ENCODE results near the gene TM9SF2. TPM values are rescaled to one million over a fixed set of nuclear protein-coding genes. Genes with fewer than 3 reads are reported as not detected.

Gene TM9SF2
- total RNA-seq, 1 donor, result 160 TPM

DNA sequence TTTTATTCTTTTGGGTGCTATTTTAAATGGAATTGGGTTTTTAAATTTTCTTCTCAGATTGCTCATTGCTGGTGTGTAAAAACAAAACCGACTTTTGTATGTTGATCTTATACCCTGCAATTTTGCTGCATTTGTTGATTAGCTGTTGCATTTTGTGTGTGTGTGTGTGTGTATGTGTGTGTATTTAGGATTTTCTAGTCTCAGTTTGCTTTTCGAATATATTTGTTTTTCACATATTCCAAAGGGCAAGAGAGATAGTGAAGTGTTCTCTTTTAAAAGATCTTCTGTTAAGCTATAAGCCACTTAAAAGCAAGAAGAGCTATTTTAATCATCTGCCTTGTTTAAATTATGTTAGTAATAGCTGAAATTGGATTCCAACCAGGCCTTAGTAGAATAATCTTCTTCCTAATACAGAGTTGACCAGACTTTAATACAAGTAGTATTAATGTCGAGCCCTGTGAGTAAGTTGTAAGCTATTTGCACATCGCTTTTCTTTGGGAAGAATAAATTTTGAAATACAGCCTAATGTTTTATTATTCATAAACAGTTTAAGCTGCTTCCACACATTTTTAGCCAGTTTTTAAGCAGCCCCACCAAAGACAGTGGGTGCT, 57.4 kb downstream of the TM9SF2 start:
- Histone ChIP-seq H3K4me1 (ENCODE audit: insufficient read depth, low read length) (no peaks in the 10 kb centered on the region), H3K27ac (ENCODE audit: low read depth, low read length) (no peak overlapping the region), H3K4me3 (ENCODE audit: insufficient read depth, low read length) (no peak overlapping the region), H3K4me2 (ENCODE audit: insufficient read depth, low read length) (no peak overlapping the region), H2AFZ (ENCODE audit: low read length) (no peak overlapping the region), H3K79me2 (ENCODE audit: insufficient read depth, low read length) (peaks cover 2% of the 10 kb centered on the region), H3K9me3 (ENCODE audit: low read depth, low read length) (no peaks in the 10 kb centered on the region), H3K36me3 (ENCODE audit: insufficient read depth, low read length) (peaks cover 30% of the 10 kb centered on the region), H3K27me3 (ENCODE audit: insufficient read depth, low read length) (no peaks in the 10 kb centered on the region), H4K20me1 (ENCODE audit: insufficient read depth, low read length) (no peaks in the 10 kb centered on the region)
- TF ChIP-seq, protein P1, sequence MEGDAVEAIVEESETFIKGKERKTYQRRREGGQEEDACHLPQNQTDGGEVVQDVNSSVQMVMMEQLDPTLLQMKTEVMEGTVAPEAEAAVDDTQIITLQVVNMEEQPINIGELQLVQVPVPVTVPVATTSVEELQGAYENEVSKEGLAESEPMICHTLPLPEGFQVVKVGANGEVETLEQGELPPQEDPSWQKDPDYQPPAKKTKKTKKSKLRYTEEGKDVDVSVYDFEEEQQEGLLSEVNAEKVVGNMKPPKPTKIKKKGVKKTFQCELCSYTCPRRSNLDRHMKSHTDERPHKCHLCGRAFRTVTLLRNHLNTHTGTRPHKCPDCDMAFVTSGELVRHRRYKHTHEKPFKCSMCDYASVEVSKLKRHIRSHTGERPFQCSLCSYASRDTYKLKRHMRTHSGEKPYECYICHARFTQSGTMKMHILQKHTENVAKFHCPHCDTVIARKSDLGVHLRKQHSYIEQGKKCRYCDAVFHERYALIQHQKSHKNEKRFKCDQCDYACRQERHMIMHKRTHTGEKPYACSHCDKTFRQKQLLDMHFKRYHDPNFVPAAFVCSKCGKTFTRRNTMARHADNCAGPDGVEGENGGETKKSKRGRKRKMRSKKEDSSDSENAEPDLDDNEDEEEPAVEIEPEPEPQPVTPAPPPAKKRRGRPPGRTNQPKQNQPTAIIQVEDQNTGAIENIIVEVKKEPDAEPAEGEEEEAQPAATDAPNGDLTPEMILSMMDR (IDR thresholded peaks at IDR 0.05; ENCODE audit: extremely low read depth, low read depth, low read length), result no peak
- DNase-seq (ENCODE audit: insufficient read length, low spot score, missing footprints), result no peak

DNA sequence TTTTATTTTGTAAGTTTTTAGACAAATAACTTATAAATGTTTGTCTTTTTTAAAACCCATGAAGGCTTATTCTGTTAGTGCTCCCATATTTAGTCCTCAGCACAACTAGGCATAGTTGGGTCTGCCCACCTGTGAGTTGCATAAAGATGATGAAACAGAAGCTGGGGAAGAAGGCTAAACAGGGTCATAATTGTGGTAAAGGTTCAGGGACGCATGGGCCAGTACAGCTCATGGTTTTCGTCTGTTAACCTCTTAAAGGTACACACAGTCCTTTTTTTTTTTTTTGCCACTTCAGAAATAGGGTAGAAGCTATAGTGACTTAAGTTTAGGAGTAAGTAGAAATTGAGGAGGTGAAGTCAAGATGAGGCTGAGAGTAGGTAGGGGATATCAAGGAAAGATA, 58.3 kb downstream of the TM9SF2 start:
- H3K36me3 ChIP-seq (ENCODE audit: insufficient read depth, low read length), result peaks cover 22% of the 10 kb centered on the region
- H3K27me3 ChIP-seq (ENCODE audit: insufficient read depth, low read length), result no peaks in the 10 kb centered on the region
- H3K4me2 ChIP-seq (ENCODE audit: insufficient read depth, low read length), result no peak overlapping the region
- no peaks in the 10 kb centered on the region for H4K20me1 ChIP-seq (ENCODE audit: insufficient read depth, low read length)
- TF ChIP-seq, protein P1 (IDR thresholded peaks at IDR 0.05; ENCODE audit: extremely low read depth, low read depth, low read length), result no peak
- no peak overlapping the region for H3K4me3 ChIP-seq (ENCODE audit: insufficient read depth, low read length)
- no peaks in the 10 kb centered on the region for H3K9me3 ChIP-seq (ENCODE audit: low read depth, low read length)
- no peaks in the 10 kb centered on the region for H3K4me1 ChIP-seq (ENCODE audit: insufficient read depth, low read length)
- H3K79me2 ChIP-seq (ENCODE audit: insufficient read depth, low read length), result peaks cover 2% of the 10 kb centered on the region
- no peak overlapping the region for H2AFZ ChIP-seq (ENCODE audit: low read length)
- no peak for DNase-seq (ENCODE audit: insufficient read length, low spot score, missing footprints)
- no peak overlapping the region for H3K27ac ChIP-seq (ENCODE audit: low read depth, low read length)

DNA sequence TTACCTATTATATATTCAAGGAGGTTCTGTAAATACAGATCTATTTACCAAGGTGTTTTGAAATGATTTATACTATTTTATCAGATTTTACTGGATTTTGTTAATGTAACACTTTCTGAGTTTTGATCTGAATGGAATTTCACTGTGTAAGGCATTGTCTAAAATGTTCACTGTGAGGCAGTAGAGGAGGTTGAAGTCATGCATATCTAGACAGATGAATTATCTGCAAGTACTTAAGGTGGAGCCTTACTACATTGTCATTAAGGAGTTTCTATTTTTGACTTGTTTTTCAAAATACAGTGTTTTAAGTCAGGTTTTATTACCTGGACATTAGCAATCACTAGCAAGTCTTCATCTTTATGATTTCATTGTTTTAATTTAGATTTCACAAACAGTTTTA, 62.1 kb downstream of the TM9SF2 start:
- no peak for DNase-seq (ENCODE audit: insufficient read length, low spot score, missing footprints)
- H3K36me3 ChIP-seq (ENCODE audit: insufficient read depth, low read length), result peaks cover 12% of the 10 kb centered on the region
- H3K9me3 ChIP-seq (ENCODE audit: low read depth, low read length), result no peaks in the 10 kb centered on the region
- no peaks in the 10 kb centered on the region for H3K27me3 ChIP-seq (ENCODE audit: insufficient read depth, low read length)
- no peaks in the 10 kb centered on the region for H3K79me2 ChIP-seq (ENCODE audit: insufficient read depth, low read length)
- no peaks in the 10 kb centered on the region for H3K4me1 ChIP-seq (ENCODE audit: insufficient read depth, low read length)
- H3K27ac ChIP-seq (ENCODE audit: low read depth, low read length), result no peak overlapping the region
- H3K4me3 ChIP-seq (ENCODE audit: insufficient read depth, low read length), result no peak overlapping the region
- H3K4me2 ChIP-seq (ENCODE audit: insufficient read depth, low read length), result no peak overlapping the region
- TF ChIP-seq, protein P1 (IDR thresholded peaks at IDR 0.05; ENCODE audit: extremely low read depth, low read depth, low read length), result no peak
- no peaks in the 10 kb centered on the region for H4K20me1 ChIP-seq (ENCODE audit: insufficient read depth, low read length)
- H2AFZ ChIP-seq (ENCODE audit: low read length), result no peak overlapping the region

DNA sequence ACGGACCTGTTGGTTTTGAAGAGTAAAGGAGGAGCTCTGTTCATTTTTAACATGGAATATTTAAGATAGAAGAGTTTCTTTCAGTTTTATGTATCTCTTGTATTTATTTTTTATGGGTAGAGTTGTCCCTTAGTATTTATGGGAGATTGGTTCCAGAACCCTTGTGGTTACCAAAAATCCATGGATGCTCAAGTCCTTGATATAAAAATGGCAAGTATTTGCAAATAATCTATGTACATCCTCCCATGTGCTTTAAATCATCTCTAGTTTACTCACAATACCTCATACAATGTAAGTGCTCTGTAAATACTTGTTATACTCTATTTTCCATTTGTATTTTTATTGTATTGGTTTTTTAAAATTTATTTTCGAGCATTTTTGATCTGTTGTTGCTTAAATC, 63.1 kb downstream of the TM9SF2 start:
- no peaks in the 10 kb centered on the region for H3K4me1 ChIP-seq (ENCODE audit: insufficient read depth, low read length)
- no peaks in the 10 kb centered on the region for H3K79me2 ChIP-seq (ENCODE audit: insufficient read depth, low read length)
- TF ChIP-seq, protein P1 (IDR thresholded peaks at IDR 0.05; ENCODE audit: extremely low read depth, low read depth, low read length), result no peak
- H2AFZ ChIP-seq (ENCODE audit: low read length), result no peak overlapping the region
- H3K9me3 ChIP-seq (ENCODE audit: low read depth, low read length), result no peaks in the 10 kb centered on the region
- no peak overlapping the region for H3K27ac ChIP-seq (ENCODE audit: low read depth, low read length)
- H3K4me2 ChIP-seq (ENCODE audit: insufficient read depth, low read length), result no peak overlapping the region
- H3K27me3 ChIP-seq (ENCODE audit: insufficient read depth, low read length), result no peaks in the 10 kb centered on the region
- no peak for DNase-seq (ENCODE audit: insufficient read length, low spot score, missing footprints)
- H4K20me1 ChIP-seq (ENCODE audit: insufficient read depth, low read length), result no peaks in the 10 kb centered on the region
- H3K4me3 ChIP-seq (ENCODE audit: insufficient read depth, low read length), result no peak overlapping the region
- peaks cover 12% of the 10 kb centered on the region for H3K36me3 ChIP-seq (ENCODE audit: insufficient read depth, low read length)

Data from osteoblast (primary cell).